Upper lobe of left lung (tissue), 6 donors: ENCODE measurements around the gene CAMK1D. TPM values are rescaled to one million over a fixed set of nuclear protein-coding genes. Genes with fewer than 3 reads are reported as not detected.
A peak's percentile ranks its signal among the peaks of the same experiment; 100 is the strongest.

Experiments used
- ATAC-seq, 2 donors: fragments of 200-7000 bp; cut with Tn5 transposase; one replicate each; pipeline ENCODE4 v1.9.1; 2022; ENCODE audit warnings: mild to moderate bottlenecking in 2 of 2, moderate library complexity in 2 of 2; ENCODE audit not compliant: low FRiP score in 2 of 2
- DNase-seq, 2 donors: peaks; one replicate each; pipeline ENCODE4 v3.0.0-alpha.2; 2019 to 2020
- H3K27ac ChIP-seq, 4 donors: fragments of 200-600 bp; sonication (generic); one replicate each; pipeline ENCODE4 v1.5.1; 2016 to 2019
- H3K27me3 ChIP-seq, 4 donors: fragments of 200-600 bp; sonication (generic); one replicate each; pipeline ENCODE4 v1.5.1; 2017 to 2019
- H3K36me3 ChIP-seq, 4 donors: fragments of 200-600 bp; sonication (generic); one replicate each; pipeline ENCODE4 v1.5.1; 2016 to 2019
- H3K4me1 ChIP-seq, 4 donors: fragments of 200-600 bp; sonication (generic); one replicate each; pipeline ENCODE4 v1.5.1; 2018 to 2019
- H3K4me3 ChIP-seq, 4 donors: fragments of 200-600 bp; sonication (generic); one replicate each; pipeline ENCODE4 v1.5.1; 2017 to 2019; ENCODE audit warnings: mild to moderate bottlenecking in 2 of 4, moderate library complexity in 1 of 4
- H3K9me3 ChIP-seq, 4 donors: fragments of 200-600 bp; sonication (generic); one replicate each; pipeline ENCODE4 v1.5.1; 2018 to 2019
- CTCF ChIP-seq, 6 experiments: fragments of 450-650 bp in 4 of 6; fragments of 200-600 bp in 2 of 6; sonication (generic) in 2 of 6; IDR thresholded peaks; one replicate each; pipeline ENCODE4 v1.5.1; 2016 to 2019; ENCODE audit warnings: antibody characterized with exemption in 6 of 6
- EP300 ChIP-seq, 4 donors: sonication (generic); formaldehyde crosslinking; IDR thresholded peaks; one replicate each; pipeline ENCODE4 v1.5.1; 2017; ENCODE audit warnings: antibody characterized with exemption in 4 of 4, control low read depth in 2 of 4
- POLR2A ChIP-seq, 4 donors: fragments of 450-650 bp; IDR thresholded peaks; one replicate each; pipeline ENCODE4 v1.5.1; 2016 to 2017; ENCODE audit warnings: antibody characterized with exemption in 4 of 4, mild to moderate bottlenecking in 2 of 4
- POLR2AphosphoS5 ChIP-seq, 2 donors: sonication (generic); formaldehyde crosslinking; IDR thresholded peaks; one replicate each; pipeline ENCODE4 v1.5.1; 2017; ENCODE audit warnings: antibody characterized with exemption in 2 of 2
- WGBS, 2 donors: methylation state at CpG; one replicate each; pipeline ENCODE4 v1.1.5; 2017 to 2018; 5-methylcytosine and 5-hydroxymethylcytosine counted together
- total RNA-seq, 6 donors: library from RNA; depleted of rRNA in 4 of 6; stranded (reverse); fragments of >200 nt in 4 of 6; gene quantifications; one replicate each; pipeline versions ENCODE4 v1.1.0 to v1.2.1, GENCODE V29; 2016 to 2021
- donor health status: DM: no; HTN: no; CAD: no; lungs with moderate emphysema.
- donor health status: DM: no; HTN: yes; CAD: no; lungs with severe emphysema.

The CAMK1D gene
- total RNA-seq, 6 donors from 2014 or later, result 6.2 to 29.2 (median 19.0) TPM

DNA sequence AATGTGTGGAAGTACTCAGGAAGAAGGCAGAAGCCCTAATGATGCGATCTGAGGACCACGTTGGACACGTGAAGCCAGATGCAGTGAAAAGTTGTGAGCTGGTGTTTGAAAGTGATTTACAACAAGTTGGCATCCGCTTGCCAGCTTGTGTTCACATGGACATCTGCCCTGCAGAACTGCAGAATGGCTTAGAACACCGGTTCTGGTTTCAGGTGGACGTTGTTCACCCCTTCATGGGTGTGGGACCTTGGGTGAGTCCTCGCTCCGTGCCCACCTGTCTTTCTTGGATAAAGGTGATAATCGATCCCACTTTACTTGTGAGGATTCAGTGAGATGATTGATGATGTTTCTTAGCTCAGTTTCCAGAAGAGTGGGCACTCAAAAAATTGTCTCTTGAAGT, 53.8 kb downstream of the CAMK1D start:
- Histone ChIP-seq H3K4me3 (no peak overlapping the region), H3K27ac (no peak overlapping the region), H3K36me3 (no peaks in the 10 kb centered on the region), H3K9me3 (no peaks in the 10 kb centered on the region), H3K27me3 (no peaks in the 10 kb centered on the region), H3K4me1 (peaks cover 0 to 12% (median 0%) of the 10 kb centered on the region in 4 donors)
- ATAC-seq (no peak), DNase-seq (no peak)
- TF ChIP-seq POLR2A (IDR thresholded peaks at IDR 0.05), result no peak
- WGBS, 2 donors, result 90 to 94% methylated on average over 8 to 9 of the region's 9 CpGs

DNA sequence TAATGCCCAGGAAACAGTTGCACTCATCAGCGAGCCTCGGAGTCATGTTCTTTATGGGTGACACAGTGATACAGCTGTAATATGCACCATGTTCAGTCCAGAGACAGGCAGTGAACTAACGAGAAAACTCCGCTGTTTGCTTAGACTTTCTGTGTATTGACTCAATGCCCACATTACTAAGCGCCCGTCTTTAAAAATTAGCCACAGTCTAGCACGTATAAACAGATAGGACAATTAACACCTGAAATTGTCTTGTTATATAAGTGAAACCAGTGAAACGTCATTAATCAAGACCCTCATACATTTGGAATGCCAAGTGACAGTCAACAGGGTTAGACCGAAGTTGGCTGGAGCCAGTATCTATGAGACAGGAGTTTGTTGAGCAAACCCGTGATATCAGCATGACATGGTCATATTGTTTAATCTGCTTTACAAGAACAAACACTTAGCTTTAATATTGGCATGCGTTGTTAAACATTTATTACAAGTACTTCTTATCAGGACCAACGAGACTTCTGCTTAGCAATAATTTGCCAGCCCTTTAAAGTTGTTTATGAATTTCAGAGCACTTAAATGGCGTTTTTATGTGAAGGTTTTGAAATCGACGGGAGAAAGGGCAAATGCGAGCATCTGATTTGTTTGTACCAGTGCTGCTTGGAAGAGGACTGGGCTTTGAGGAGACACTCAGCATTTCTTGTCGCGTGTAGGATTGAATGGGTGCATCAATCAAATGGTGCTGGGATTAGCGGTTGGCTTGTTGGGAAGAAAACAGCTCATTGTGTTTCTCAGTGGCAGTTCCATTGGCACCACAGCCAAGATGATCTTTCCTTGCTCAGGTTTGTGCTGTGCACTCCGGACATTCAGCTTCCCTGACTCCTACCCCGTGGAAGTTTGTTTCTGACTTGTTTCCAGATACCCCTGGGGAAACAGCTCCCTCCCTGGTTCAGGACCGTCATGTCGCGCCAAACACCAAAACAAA, 56.3 kb downstream of the CAMK1D start:
- Histone ChIP-seq H3K27me3 (no peaks in the 10 kb centered on the region), H3K4me3 (no peak overlapping the region), H3K4me1 (peaks cover 0 to 12% (median 0%) of the 10 kb centered on the region in 4 donors), H3K27ac (no peak overlapping the region), H3K9me3 (no peaks in the 10 kb centered on the region), H3K36me3 (no peaks in the 10 kb centered on the region)
- WGBS, 2 donors, result 64 to 77% methylated on average over 23 to 24 of the region's 24 CpGs
- DNase-seq (no peak), ATAC-seq (peak; percentile 38 to 61)
- TF ChIP-seq EP300 (IDR thresholded peaks at IDR 0.05), result peak in 1 of 4 donors; percentile 50
- TF ChIP-seq CTCF (IDR thresholded peaks at IDR 0.05), result no peak

DNA sequence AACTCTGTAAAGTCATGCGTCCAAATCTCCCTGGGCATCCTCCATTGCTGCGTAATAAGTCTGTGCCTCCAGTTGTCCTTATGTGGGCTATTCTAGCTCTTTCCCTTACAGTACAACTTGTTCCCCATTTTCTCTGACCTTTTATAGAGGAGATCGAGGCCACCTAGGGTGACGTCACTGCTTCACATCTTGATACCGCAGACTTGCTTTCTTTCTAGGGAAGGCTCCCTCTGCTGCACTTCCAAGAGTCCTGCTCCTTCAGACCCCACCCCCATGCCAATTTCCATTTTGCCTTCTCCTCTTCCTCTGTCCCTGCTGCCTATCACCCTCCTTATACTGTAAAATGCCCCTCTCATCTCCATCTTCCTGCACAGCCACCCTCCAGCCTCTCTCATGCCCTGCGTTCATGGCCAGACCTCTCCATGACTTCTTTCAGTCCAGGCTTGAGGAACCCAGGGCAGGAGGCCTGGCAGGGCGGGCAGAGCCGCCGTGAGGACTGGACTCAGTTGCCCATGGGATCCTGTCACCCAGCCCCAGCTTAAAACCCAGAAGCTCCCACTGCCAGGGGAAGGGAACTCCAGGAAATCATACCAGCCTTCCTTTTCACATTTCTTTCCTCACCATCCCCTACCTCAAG, 57.5 kb downstream of the CAMK1D start:
- Histone ChIP-seq H3K4me1 (peaks cover 0 to 12% (median 0%) of the 10 kb centered on the region in 4 donors), H3K27ac (no peak overlapping the region), H3K9me3 (no peaks in the 10 kb centered on the region), H3K36me3 (no peaks in the 10 kb centered on the region), H3K4me3 (no peak overlapping the region), H3K27me3 (no peaks in the 10 kb centered on the region)
- ATAC-seq (no peak), DNase-seq (peak; percentile 1 to 43)
- 88 to 89% methylated on average over 9 of the region's 9 CpGs for WGBS, 2 donors
- TF ChIP-seq EP300 (IDR thresholded peaks at IDR 0.05), result no peak
- no peak for TF ChIP-seq POLR2AphosphoS5 (IDR thresholded peaks at IDR 0.05)
- no peak for TF ChIP-seq CTCF (IDR thresholded peaks at IDR 0.05)
- no peak for TF ChIP-seq POLR2A (IDR thresholded peaks at IDR 0.05)

DNA sequence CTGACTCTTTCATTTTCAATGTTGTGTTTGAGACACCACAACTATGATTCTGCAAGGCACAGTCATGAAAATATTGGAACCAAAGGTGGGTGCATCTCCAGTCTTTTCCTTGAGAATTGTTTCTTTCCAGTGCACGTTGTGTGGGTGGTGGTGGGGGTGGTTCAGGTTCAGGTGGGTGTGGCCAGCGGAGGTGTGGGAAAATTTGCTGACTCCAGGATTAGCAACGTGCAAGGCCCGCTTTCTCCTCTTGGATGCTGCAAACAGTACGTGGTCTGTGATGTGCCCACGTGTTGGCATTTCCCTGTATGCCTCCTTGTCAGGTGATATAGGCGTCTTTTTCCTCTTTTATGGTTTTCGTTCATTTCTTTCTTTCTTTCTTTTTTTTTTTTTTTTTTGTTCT, 59.1 kb downstream of the CAMK1D start:
- H3K27ac ChIP-seq, result no peak overlapping the region
- no peak overlapping the region for H3K4me3 ChIP-seq
- DNase-seq (peak in 1 of 2 donors; percentile 5), ATAC-seq (no peak)
- TF ChIP-seq CTCF (IDR thresholded peaks at IDR 0.05) (no peak), POLR2A (IDR thresholded peaks at IDR 0.05) (no peak), EP300 (IDR thresholded peaks at IDR 0.05) (no peak), POLR2AphosphoS5 (IDR thresholded peaks at IDR 0.05) (no peak)
- peaks cover 0 to 12% (median 0%) of the 10 kb centered on the region in 4 donors for H3K4me1 ChIP-seq
- H3K36me3 ChIP-seq, result no peaks in the 10 kb centered on the region
- H3K27me3 ChIP-seq, result no peaks in the 10 kb centered on the region
- no peaks in the 10 kb centered on the region for H3K9me3 ChIP-seq
- 89 to 98% methylated on average over 8 of the region's 8 CpGs for WGBS, 2 donors

DNA sequence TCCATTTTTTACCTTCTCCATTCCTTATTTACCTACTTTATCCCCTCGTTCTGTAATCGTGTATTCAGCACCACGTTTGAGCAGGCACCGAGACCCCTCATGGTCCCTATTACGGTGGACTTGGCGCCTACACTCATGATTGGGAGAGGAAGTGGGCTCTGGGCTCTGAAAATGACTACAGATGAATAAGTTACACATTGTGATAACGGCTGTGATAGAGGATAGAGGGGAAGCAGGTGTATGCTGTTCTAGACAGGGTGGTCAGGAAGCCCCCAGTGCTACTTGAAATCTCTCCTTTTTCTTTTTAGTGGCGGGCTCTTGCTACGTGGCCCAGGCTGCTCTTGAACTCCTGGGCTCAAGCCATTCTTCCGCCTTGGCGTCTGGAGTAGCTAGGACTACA, 59.8 kb downstream of the CAMK1D start:
- Histone ChIP-seq H3K27me3 (no peaks in the 10 kb centered on the region), H3K27ac (no peak overlapping the region), H3K9me3 (no peaks in the 10 kb centered on the region), H3K4me3 (no peak overlapping the region), H3K4me1 (peaks cover 0 to 12% (median 0%) of the 10 kb centered on the region in 4 donors), H3K36me3 (no peaks in the 10 kb centered on the region)
- DNase-seq (peak in 1 of 2 donors; percentile 12), ATAC-seq (no peak)
- 85% methylated on average over 11 of the region's 11 CpGs for WGBS, 2 donors
- no peak for TF ChIP-seq POLR2AphosphoS5 (IDR thresholded peaks at IDR 0.05)
- no peak for TF ChIP-seq CTCF (IDR thresholded peaks at IDR 0.05)
- no peak for TF ChIP-seq POLR2A (IDR thresholded peaks at IDR 0.05)
- TF ChIP-seq EP300 (IDR thresholded peaks at IDR 0.05), result no peak
